ENCODE measurements around the gene RALGAPA2. TPM values are rescaled to one million over a fixed set of nuclear protein-coding genes. Genes with fewer than 3 reads are reported as not detected.

The RALGAPA2 gene
- total RNA-seq, 2 experiments from 2014 or later = 14.3 to 17.2 TPM

GRCh38 chr20:20721489-20721888 lies 9.0 kb upstream of the RALGAPA2 start:
- Mint-ChIP-seq H3K4me3 (no peak overlapping the region), H3K36me3 (ENCODE audit: low read depth) (no peaks in the 10 kb centered on the region), H3K9me3 (no peaks in the 10 kb centered on the region), H3K27ac (no peak overlapping the region), H3K4me1 (ENCODE audit: low read depth) (no peaks in the 10 kb centered on the region), H3K27me3 (no peaks in the 10 kb centered on the region)
- intact Hi-C loops (cut with micrococcal nuclease) = no loop called here
- ChIA-PET POLR2A (no interaction called here), CTCF (interaction anchor here (0.9 kb wide), 1 partner anchor 62 kb away, joined by 3 read pairs; no protein-coding TSS in a partner anchor)
- DNase-seq (no peak), ATAC-seq (no peak)
- TF ChIP-seq, protein P1, sequence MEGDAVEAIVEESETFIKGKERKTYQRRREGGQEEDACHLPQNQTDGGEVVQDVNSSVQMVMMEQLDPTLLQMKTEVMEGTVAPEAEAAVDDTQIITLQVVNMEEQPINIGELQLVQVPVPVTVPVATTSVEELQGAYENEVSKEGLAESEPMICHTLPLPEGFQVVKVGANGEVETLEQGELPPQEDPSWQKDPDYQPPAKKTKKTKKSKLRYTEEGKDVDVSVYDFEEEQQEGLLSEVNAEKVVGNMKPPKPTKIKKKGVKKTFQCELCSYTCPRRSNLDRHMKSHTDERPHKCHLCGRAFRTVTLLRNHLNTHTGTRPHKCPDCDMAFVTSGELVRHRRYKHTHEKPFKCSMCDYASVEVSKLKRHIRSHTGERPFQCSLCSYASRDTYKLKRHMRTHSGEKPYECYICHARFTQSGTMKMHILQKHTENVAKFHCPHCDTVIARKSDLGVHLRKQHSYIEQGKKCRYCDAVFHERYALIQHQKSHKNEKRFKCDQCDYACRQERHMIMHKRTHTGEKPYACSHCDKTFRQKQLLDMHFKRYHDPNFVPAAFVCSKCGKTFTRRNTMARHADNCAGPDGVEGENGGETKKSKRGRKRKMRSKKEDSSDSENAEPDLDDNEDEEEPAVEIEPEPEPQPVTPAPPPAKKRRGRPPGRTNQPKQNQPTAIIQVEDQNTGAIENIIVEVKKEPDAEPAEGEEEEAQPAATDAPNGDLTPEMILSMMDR (IDR thresholded peaks at IDR 0.05) = no peak

DNA sequence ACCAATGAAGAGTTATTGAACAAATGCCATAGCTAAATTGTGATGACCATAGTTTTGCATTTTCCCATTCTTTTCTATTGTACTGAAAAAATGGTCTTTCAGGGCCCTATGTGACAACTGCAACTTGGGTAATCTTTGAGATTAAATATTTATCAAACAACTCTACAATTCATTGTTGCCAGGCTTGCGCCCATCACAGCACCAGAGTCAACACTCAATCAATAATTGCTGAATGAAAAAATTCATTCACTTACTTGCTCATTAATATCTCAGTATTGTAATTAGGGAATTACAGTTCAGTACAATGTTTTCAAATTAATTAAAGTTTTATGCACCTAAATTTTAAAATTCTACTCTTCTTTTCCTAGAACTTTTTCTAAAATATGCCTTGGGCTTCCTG lies 7.7 kb upstream of the RALGAPA2 start:
- Mint-ChIP-seq H3K9me3 (no peaks in the 10 kb centered on the region), H3K36me3 (ENCODE audit: low read depth) (no peaks in the 10 kb centered on the region), H3K4me1 (ENCODE audit: low read depth) (no peaks in the 10 kb centered on the region), H3K4me3 (no peak overlapping the region), H3K27ac (no peak overlapping the region), H3K27me3 (peaks cover 1% of the 10 kb centered on the region)
- POLR2A ChIA-PET = no interaction called here
- ATAC-seq (no peak), DNase-seq (no peak)
- intact Hi-C loops (cut with micrococcal nuclease) = no loop called here
- TF ChIP-seq, protein P1 (IDR thresholded peaks at IDR 0.05) = no peak
- CTCF ChIA-PET = no interaction called here

- ATAC-seq = no peak
- Mint-ChIP-seq H3K27me3 (peaks cover 1% of the 10 kb centered on the region), H3K27ac (no peak overlapping the region), H3K36me3 (ENCODE audit: low read depth) (no peaks in the 10 kb centered on the region), H3K4me1 (ENCODE audit: low read depth) (no peaks in the 10 kb centered on the region), H3K9me3 (no peaks in the 10 kb centered on the region), H3K4me3 (no peak overlapping the region)
- DNase-seq = no peak
- TF ChIP-seq, protein P1 (IDR thresholded peaks at IDR 0.05) = no peak
- CTCF ChIA-PET = no interaction called here
- POLR2A ChIA-PET = no interaction called here
- intact Hi-C loops (cut with micrococcal nuclease) = no loop called here
These were observed 7.0 kb upstream of the RALGAPA2 start for GRCh38 chr20:20719411-20719810.

GRCh38 chr20:20713244-20713765 lies 861 bp upstream of the RALGAPA2 start:
- peak overlapping the region; percentile 86 for H3K27ac Mint-ChIP-seq
- peaks cover 10% of the 10 kb centered on the region for H3K36me3 Mint-ChIP-seq (ENCODE audit: low read depth)
- H3K4me3 Mint-ChIP-seq = peak overlapping the region; percentile 90
- no peak for DNase-seq
- no peak for ATAC-seq
- no peaks in the 10 kb centered on the region for H3K9me3 Mint-ChIP-seq
- intact Hi-C loops (cut with micrococcal nuclease) = no loop called here
- H3K27me3 Mint-ChIP-seq = peaks cover 1% of the 10 kb centered on the region
- TF ChIP-seq, protein P1 (IDR thresholded peaks at IDR 0.05) = no peak
- ChIA-PET POLR2A (interaction anchor here (0.7 kb wide), 2 partner anchors 13 to 34 kb away, joined by 3 read pairs; no protein-coding TSS in a partner anchor), CTCF (interaction anchor here (1.2 kb wide), 1 partner anchor 52 kb away, joined by 4 read pairs; no protein-coding TSS in a partner anchor)
- H3K4me1 Mint-ChIP-seq (ENCODE audit: low read depth) = peaks cover 30% of the 10 kb centered on the region

DNA sequence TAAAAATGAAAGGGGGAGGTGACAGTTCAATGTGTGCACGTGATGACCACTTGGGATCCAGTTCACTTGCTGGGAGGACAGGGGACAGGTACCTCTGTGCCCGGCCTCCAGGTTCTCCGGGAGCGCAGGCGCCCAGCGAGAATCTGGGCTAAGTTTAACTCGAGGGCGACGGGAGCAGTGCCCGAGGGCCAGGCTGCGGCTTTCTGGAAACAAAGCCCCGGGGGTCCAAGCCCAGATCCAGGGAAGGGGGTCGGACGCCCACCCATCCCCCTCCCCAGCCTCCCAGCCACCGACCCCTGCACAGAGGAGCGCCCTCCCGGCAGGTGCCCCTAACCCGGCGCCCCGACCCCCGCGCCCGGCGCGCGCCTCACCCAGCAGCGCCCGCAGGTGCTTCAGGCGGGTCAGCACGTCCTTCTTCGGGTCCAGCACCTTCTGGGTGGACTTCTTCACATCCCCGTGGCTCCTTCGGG lies 405 bp downstream of the RALGAPA2 start:
- intact Hi-C loops (cut with micrococcal nuclease) = no loop called here

More for the DNA sequence above, 405 bp downstream of the RALGAPA2 start:
- POLR2A ChIA-PET = no interaction called here
- Mint-ChIP-seq H3K4me3 (peak overlapping the region; percentile 90), H3K9me3 (peaks cover 3% of the 10 kb centered on the region), H3K27me3 (peaks cover 1% of the 10 kb centered on the region), H3K4me1 (ENCODE audit: low read depth) (peaks cover 36% of the 10 kb centered on the region), H3K27ac (peak overlapping the region; percentile 90), H3K36me3 (ENCODE audit: low read depth) (peaks cover 17% of the 10 kb centered on the region)
- ATAC-seq = no peak
- CTCF ChIA-PET = no interaction called here
- TF ChIP-seq, protein P1 (IDR thresholded peaks at IDR 0.05) = no peak
- DNase-seq = peak; percentile 9
